T-helper 1 cell treated with Interleukin-12 subunit alpha and Interleukin-12 subunit beta and Interleukin-4 antibody, amounts not matched to agents 30 μg/mL and 1 μg/mL, for 36 hours (primary cell): Measurements from ENCODE around the gene ATF7.
"Not testable (repeated sequence)": the region's sequence is repeated elsewhere in the genome, so short reads cannot be mapped to it uniquely, and the experiment has no call there.

Experiments
- H3K27ac Mint-ChIP-seq: one replicate; pipeline ENCODE4 v1.8.0; 2021; ENCODE audit warnings: mild to moderate bottlenecking, mixed read lengths
- H3K27me3 Mint-ChIP-seq: one replicate; pipeline ENCODE4 v1.8.0; 2021; ENCODE audit warnings: low read depth, mixed read lengths
- H3K36me3 Mint-ChIP-seq: one replicate; pipeline ENCODE4 v1.8.0; 2021; ENCODE audit warnings: low read depth, mixed read lengths
- H3K4me1 Mint-ChIP-seq: one replicate; pipeline ENCODE4 v1.8.0; 2021; ENCODE audit warnings: low read depth, mixed read lengths
- H3K4me3 Mint-ChIP-seq: one replicate; pipeline ENCODE4 v1.8.0; 2021; ENCODE audit warnings: mild to moderate bottlenecking, moderate library complexity, mixed read lengths
- H3K9me3 Mint-ChIP-seq: one replicate; pipeline ENCODE4 v1.8.0; 2021; ENCODE audit warnings: mixed read lengths

The ATF7 gene

DNA sequence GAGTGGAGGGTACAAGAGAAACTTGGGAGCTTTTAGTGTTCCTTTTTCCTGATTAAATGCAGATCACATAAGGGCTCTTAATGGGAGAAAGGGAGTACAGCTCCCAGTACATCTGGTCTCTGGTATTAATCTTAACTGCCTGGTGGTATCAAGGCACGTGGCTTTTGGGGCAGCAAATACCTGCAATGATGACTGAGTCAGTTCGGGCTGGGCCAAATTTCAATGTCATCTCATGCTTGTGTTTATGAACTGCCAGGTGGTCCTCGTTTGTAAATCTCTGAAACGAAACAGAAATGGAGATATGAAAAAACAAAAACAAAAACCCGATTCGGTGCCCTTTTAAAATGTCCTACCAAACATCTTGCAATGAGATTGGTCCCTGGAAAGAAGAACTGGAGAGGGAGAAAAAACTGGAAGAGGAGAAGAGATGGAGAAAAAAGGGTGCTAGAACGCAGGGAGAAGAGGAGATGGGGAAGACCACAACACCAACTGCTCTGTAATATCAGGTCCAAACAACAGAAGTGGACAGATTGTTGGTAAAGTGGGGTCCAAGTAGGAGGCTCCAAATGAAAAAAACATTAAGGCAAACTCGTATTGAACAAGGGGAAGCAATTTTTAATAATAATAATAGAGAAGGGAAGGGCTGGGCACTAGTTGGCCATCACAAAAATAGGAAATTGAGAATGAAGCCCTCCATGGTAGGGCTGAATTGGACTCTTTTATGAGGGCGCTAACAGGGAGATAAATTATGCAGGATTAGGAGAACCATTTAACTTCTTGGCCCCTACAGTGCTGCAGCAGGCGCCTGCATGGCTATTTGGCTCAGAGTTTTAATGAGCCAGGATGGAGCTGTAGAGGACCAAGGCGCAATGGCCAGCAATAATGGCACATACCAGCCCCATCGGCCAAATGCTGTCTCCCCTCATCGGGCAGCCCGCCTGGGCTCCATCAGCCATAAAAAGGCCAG is 73.5 kb downstream of the ATF7 start:
- Mint-ChIP-seq H3K36me3 (peaks cover 17% of the 10 kb centered on the region), H3K9me3 (no peaks in the 10 kb centered on the region), H3K4me3 (no peak overlapping the region), H3K27me3 (no peaks in the 10 kb centered on the region), H3K4me1 (peaks cover 6% of the 10 kb centered on the region), H3K27ac (no peak overlapping the region)

DNA sequence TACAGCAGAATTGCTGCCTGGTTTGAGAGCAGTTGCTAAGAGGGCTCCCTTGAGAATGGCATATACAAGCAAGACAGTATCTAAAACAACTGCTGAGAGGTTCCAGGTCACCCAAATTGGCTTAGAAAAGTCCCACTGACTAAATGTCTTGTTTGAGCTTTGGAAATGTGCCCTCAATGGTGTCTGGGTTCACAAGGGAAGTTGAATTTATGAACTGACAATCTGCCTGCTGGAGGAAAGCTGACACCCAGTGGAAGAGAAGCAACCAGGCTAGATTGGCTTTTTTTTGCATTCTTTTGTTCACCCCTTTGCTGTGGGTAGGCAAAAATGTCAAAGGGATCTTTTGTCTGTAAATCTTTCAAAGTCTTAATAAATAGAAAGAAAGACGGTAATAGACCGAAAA is 74.3 kb downstream of the ATF7 start:
- Mint-ChIP-seq H3K4me3 (no peak overlapping the region), H3K27ac (no peak overlapping the region), H3K36me3 (peaks cover 20% of the 10 kb centered on the region), H3K9me3 (no peaks in the 10 kb centered on the region), H3K4me1 (peaks cover 6% of the 10 kb centered on the region), H3K27me3 (no peaks in the 10 kb centered on the region)

DNA sequence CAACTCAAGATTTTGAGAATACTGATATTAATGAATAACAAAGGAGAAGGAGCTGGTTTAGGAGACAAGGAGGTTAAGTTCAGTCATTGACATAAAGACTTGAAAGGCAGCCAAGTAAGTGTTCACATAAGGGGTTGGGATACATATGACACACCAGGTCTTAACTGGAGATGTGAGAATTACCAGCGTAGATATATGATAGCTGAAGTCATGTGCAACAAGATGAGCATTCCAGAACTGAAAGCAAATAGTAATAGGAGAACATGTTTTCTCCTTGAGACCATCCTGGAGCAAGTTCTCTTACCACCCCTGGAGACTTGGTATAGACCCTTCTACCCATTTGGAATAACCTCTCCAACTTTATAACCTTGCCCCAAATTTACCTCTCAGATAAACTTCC is 75.6 kb downstream of the ATF7 start:
- no peak overlapping the region for H3K27ac Mint-ChIP-seq

DNA sequence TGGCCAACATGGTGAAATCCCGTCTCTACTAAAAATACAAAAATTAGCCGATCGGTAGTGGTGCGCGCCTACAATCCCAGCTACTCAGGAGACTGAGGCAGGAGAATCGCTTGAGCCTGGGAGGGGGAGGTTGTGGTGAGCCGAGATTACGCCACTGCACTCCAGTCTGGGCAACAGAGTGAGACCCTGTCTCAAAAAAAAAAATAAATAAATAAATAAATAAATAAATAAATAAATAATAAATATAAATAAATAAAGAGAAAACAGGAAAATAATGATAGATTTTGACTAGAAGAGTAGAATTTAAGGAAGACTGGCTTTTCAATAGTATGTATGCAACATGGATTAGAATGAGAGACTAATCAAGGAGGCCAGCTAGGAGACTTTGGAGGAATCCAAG is 76.1 kb downstream of the ATF7 start:
- peaks cover 20% of the 10 kb centered on the region for H3K36me3 Mint-ChIP-seq
- not testable (repeated sequence) for H3K27ac Mint-ChIP-seq

More for the DNA sequence above, 75.6 kb downstream of the ATF7 start:
- peaks cover 6% of the 10 kb centered on the region for H3K4me1 Mint-ChIP-seq
- H3K9me3 Mint-ChIP-seq: no peaks in the 10 kb centered on the region
- no peaks in the 10 kb centered on the region for H3K27me3 Mint-ChIP-seq
- H3K4me3 Mint-ChIP-seq: no peak overlapping the region
- peaks cover 20% of the 10 kb centered on the region for H3K36me3 Mint-ChIP-seq

DNA sequence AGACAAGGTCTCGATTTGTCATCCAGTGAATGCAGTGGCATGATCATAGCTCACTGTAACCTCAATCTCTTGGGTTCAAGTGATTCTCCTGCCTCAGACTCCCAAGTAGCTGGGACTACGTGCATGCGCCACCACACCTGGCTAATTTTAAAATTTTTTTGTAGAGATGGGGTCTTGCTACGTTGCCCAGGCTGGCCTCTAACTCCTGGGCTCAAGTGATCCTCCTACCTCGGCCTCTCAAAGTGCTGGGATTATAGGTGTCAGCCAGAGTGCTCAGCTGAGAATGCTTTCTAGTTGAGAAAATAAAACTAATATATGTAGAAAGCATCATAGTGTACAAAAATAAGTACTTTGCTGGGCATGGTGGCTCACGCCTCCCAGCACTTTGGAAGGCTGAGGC is 77.8 kb downstream of the ATF7 start:
- Mint-ChIP-seq H3K36me3 (peaks cover 18% of the 10 kb centered on the region), H3K4me1 (peaks cover 13% of the 10 kb centered on the region)
- not testable (repeated sequence) for H3K27ac Mint-ChIP-seq, H3K27me3 Mint-ChIP-seq, H3K9me3 Mint-ChIP-seq, H3K4me3 Mint-ChIP-seq

More for the DNA sequence above, 76.1 kb downstream of the ATF7 start:
- not testable (repeated sequence) for H3K4me1 Mint-ChIP-seq, H3K9me3 Mint-ChIP-seq, H3K4me3 Mint-ChIP-seq, H3K27me3 Mint-ChIP-seq

DNA sequence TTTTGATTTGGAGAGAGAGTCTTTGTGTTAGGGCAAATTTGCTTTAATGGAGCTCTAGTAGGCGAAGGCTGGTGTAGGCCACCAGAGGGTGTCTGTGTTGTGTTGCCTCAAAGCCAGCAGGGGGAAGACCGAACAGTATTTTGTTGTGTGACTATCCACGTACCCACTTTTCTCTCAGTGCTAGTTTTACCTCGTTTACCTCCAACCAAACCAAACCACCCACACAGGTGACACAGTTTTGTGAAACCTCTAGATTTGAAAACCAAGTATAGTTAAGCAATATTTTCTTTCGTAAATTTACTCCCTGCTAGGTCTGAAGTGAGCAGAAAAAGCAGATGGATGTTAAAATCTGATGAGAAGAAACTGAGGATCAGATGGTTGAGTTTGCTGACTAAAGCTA is 82.6 kb downstream of the ATF7 start:
- Mint-ChIP-seq H3K27ac (peak overlapping the region; percentile 28), H3K27me3 (no peaks in the 10 kb centered on the region), H3K4me3 (no peak overlapping the region), H3K9me3 (no peaks in the 10 kb centered on the region), H3K4me1 (peaks cover 7% of the 10 kb centered on the region), H3K36me3 (peaks cover 10% of the 10 kb centered on the region)

DNA sequence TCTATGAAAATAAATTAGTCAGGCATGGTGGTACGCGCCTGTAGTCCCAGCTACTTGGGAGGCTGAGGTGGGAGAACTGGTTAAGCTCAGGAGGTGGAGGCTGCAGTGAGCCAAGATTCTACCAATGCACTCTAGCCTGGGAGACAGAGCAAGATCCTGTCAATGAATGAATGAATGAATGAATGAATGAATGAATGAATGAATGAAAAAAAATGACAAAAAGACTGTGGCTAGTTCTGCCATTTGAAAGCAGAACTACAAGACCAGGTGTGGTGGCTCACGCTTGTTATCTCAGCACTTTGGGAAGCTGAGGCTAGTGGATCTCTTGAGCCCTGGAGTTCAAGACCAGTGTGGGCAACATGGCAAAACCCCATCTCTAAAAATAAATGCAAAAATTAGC is 86.7 kb downstream of the ATF7 start:
- Mint-ChIP-seq H3K36me3 (peaks cover 16% of the 10 kb centered on the region), H3K27ac (no peak overlapping the region), H3K27me3 (no peaks in the 10 kb centered on the region), H3K9me3 (no peaks in the 10 kb centered on the region), H3K4me3 (no peak overlapping the region), H3K4me1 (peaks cover 7% of the 10 kb centered on the region)

DNA sequence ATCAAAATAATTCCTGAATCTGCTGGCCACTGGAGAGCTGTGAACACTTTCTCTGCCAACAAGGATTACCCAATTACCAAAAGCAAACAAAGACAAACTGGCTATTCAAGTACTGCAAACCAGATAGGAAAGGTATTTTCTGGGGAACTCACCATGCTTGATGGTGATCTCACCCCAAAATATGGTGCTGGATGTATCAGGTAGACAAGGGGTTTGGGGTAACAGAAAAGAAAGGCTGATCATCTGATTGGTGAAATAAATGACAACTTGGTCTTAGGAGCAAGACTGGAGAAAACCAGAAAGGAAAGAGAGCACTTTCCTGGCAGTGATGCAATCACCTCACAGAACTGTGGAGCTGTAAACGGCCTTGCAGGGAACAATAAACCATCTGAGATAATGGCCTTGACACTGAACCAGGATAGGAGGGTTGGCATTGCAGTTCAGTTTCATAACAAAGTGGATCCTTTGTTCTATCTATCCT is 87.9 kb downstream of the ATF7 start:
- Mint-ChIP-seq H3K9me3 (no peaks in the 10 kb centered on the region), H3K27ac (no peak overlapping the region), H3K4me1 (no peaks in the 10 kb centered on the region), H3K27me3 (no peaks in the 10 kb centered on the region), H3K36me3 (peaks cover 22% of the 10 kb centered on the region), H3K4me3 (no peak overlapping the region)

DNA sequence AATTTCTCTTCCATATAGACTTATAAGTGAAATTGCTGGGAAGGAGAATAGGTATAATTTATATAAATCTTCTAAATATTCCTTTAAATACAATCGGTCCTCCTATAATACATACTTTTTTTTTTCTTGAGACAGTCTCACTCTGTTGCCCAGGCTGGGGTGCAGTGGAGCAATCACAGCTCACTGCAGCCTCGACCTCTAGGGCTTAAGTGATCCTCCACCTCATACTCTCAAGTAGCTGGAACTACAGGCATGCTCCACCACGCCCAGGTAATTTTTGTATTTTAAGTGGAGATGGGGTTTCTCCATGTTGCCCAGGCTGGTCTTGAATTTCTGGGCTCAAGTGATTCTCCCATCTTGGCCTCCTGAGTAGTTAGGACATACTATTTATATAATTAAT is 89.2 kb downstream of the ATF7 start:
- no peaks in the 10 kb centered on the region for H3K4me1 Mint-ChIP-seq
- H3K9me3 Mint-ChIP-seq: no peaks in the 10 kb centered on the region
- no peak overlapping the region for H3K27ac Mint-ChIP-seq
- H3K4me3 Mint-ChIP-seq: no peak overlapping the region
- H3K27me3 Mint-ChIP-seq: no peaks in the 10 kb centered on the region
- peaks cover 31% of the 10 kb centered on the region for H3K36me3 Mint-ChIP-seq

DNA sequence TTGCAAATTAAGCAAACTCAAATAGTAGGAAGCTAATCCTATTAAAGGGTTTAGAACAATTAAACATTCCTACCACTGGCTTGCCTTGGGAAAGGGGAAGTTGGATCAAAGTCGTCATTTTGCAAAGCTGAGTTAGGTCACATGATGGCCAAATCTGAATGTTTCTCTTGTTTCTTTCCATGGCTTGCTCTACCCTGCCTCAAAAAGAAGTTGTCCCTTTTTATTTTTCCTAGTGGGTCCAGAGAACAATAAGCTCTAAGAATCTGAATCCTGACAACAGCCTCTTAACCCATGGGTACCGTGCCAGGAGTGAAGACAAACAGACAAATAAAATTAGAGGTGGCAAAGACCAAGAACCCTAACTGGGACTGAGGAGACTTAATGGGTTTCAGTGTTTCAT is 92.7 kb downstream of the ATF7 start:
- Mint-ChIP-seq H3K36me3 (peaks cover 34% of the 10 kb centered on the region), H3K27me3 (no peaks in the 10 kb centered on the region), H3K27ac (no peak overlapping the region), H3K9me3 (no peaks in the 10 kb centered on the region), H3K4me1 (no peaks in the 10 kb centered on the region), H3K4me3 (no peak overlapping the region)

DNA sequence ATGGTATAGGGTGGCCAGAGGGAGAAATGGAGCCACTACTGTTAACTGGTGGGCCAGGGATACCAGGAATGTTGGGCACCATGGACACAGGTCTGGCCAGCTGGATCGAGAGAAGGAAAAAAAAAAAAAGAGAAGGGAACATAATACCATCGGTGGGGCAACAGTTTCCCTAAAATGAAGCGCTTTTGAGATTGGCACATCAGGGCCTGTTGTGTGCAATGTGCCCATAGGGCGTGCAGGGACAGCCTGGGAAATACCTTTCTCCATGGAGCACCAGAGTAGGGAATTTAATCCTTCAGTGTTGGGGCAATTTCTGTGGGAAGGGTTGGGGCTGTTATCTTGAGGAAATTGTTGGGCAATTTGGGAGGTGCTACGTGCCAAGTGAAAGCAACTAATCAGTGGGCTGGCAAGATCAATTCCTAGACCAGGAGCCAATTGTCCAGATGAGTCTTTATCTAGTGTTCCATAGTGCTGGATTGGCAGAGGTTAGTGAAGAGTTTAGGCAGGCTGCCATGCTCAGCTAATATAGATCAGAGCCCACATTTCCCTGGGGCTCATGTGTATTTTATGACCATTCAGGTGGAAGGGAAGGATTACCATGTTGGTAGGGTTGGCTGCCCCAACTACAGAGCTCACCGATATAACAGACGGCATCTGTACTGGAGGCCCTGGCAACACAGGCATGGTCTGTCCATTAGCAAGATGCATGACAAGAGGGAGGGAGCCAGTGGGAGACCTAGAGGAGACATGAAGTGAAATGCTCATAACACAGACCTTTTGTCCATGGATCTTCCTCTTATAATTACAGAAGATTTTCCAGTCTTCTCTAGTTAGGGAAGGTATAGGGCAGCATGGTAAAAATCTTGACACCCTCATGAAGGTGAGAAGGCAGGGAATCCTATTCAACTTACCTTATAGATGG is 93.4 kb downstream of the ATF7 start:
- Mint-ChIP-seq H3K9me3 (no peaks in the 10 kb centered on the region), H3K36me3 (peaks cover 34% of the 10 kb centered on the region), H3K4me1 (no peaks in the 10 kb centered on the region), H3K27me3 (no peaks in the 10 kb centered on the region), H3K27ac (no peak overlapping the region), H3K4me3 (no peak overlapping the region)

DNA sequence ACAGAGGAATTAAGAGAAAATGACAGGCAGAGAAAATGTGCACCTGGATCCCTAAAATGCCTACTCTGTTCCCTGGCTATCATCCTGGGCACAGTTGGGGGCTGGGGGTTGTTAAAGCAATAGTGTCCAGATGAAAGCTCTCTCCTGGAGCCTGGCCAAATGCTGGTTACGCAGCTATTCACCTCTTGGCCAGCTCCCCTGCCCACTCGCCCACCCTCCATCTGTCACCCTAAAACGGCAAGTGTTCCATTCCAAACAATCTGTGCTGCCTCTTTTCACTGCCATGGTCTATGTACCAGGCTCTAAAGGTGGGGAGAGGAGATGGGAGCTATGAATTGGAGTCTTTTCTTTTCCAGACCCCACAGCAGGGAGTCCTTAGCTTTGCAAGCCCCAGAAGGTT is 94.2 kb downstream of the ATF7 start:
- peaks cover 30% of the 10 kb centered on the region for H3K36me3 Mint-ChIP-seq
- no peaks in the 10 kb centered on the region for H3K27me3 Mint-ChIP-seq
- no peak overlapping the region for H3K4me3 Mint-ChIP-seq
- no peaks in the 10 kb centered on the region for H3K9me3 Mint-ChIP-seq
- no peaks in the 10 kb centered on the region for H3K4me1 Mint-ChIP-seq
- H3K27ac Mint-ChIP-seq: no peak overlapping the region

DNA sequence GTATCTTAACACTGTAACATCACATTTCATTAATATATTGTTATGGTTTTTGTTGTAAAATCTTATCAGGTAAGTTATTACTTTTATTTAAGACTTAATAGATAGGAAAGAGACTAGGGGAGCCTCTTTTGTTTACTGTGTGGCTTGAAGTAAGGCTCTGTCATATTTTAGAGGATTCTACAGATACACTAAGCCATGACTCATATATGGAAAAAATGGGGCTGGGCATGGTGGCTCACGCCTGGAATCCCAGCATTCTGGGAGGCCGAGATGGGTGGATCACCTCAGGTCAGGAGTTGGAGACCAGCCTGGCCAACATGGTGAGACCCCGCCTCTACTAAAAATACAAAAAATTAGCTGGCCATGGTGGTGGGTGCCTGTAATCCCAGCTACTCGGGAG is 95.3 kb downstream of the ATF7 start:
- no peak overlapping the region for H3K27ac Mint-ChIP-seq
- H3K9me3 Mint-ChIP-seq: no peaks in the 10 kb centered on the region
- H3K4me1 Mint-ChIP-seq: no peaks in the 10 kb centered on the region
- peaks cover 28% of the 10 kb centered on the region for H3K36me3 Mint-ChIP-seq
- no peak overlapping the region for H3K4me3 Mint-ChIP-seq
- H3K27me3 Mint-ChIP-seq: no peaks in the 10 kb centered on the region

DNA sequence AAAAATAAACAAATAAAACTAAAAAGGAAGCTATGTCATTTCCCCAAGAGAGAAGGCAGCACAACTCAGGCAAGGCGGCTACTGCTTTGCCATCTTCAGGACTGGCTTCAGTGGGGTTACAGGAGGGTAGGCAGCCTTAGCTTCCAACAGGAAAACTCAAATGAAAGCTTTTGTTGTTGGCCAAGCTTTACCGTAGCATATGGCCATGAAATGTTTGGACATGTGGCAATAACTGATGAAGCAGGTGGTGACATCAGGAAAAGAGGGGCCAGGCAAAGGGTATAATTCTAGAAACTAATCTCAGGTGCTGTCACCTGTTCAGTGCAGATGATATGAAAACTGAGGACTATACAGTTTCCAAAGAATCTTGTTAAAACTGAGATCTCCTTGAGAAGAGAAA is 96.1 kb downstream of the ATF7 start:
- Mint-ChIP-seq H3K27ac (no peak overlapping the region), H3K36me3 (peaks cover 28% of the 10 kb centered on the region), H3K27me3 (no peaks in the 10 kb centered on the region), H3K4me3 (no peak overlapping the region), H3K9me3 (no peaks in the 10 kb centered on the region), H3K4me1 (no peaks in the 10 kb centered on the region)

DNA sequence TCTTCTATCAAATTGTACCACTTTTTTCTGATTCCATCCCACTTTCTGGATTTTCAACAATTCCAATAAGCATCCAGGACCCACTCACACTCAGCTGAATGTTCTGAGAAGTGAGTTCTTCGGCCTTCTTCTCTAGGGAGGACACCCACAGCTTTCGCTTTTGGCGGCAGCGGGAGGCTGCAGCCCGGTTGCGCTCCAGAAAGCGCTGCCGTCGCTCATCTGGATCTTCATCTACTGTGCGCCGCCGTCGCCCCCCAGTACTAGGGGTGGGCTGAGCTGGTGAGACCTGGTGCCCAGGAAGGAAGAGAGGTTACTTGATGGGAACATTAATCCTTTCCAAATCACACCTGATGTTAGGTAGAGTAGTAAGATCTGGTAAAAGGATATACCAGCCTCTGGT is 101.7 kb downstream of the ATF7 start:
- Mint-ChIP-seq H3K4me1 (no peaks in the 10 kb centered on the region), H3K27ac (no peak overlapping the region), H3K9me3 (no peaks in the 10 kb centered on the region), H3K4me3 (no peak overlapping the region), H3K27me3 (no peaks in the 10 kb centered on the region), H3K36me3 (peaks cover 28% of the 10 kb centered on the region)
